T-helper 2 cell treated with Interferon-gamma antibody and Interleukin-4, amounts not matched to agents 5 μg/mL and 100 μg/mL, for 36 hours (primary cell): Measurements from ENCODE around the gene NMNAT1.
"Not testable (repeated sequence)": the region's sequence is repeated elsewhere in the genome, so short reads cannot be mapped to it uniquely, and the experiment has no call there.

ENCODE experiments used
- DNase-seq: peaks from one replicate; pipeline ENCODE4 v3.0.0; 2021; ENCODE audit warnings: low spot score
- H3K27ac Mint-ChIP-seq: one replicate; pipeline ENCODE4 v1.8.0; 2021; ENCODE audit warnings: mild to moderate bottlenecking, mixed read lengths
- H3K27me3 Mint-ChIP-seq: one replicate; pipeline ENCODE4 v1.8.0; 2021; ENCODE audit warnings: low read depth, mixed read lengths
- H3K36me3 Mint-ChIP-seq: one replicate; pipeline ENCODE4 v1.8.0; 2021; ENCODE audit warnings: low read depth, mixed read lengths
- H3K4me1 Mint-ChIP-seq: one replicate; pipeline ENCODE4 v1.8.0; 2021; ENCODE audit warnings: low read depth, mixed read lengths
- H3K4me3 Mint-ChIP-seq: one replicate; pipeline ENCODE4 v1.8.0; 2022; ENCODE audit warnings: mild to moderate bottlenecking, moderate library complexity, mixed read lengths
- H3K9me3 Mint-ChIP-seq: one replicate; pipeline ENCODE4 v1.8.0; 2021; ENCODE audit warnings: mixed read lengths

The NMNAT1 gene

DNA sequence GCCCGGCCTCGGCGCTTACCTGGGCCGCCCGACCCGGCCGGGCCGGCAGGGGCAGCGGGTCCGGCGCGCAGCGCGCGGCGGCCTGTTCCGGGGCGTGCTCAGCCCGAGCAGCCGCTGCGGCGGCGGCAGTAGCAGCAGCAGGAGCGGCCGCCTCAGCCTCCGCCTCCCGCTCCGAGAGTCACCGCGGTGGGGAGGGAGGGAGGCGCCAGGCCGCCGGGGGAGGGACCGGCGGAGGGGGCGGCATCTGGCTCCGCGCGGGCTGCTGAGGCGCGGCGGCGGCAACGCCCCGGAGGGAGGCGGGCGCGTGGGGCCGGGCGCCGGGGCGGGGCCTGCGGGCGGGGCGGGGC lies 33.2 kb upstream of the NMNAT1 start, which contains the start of gene CTNNBIP1:
CTNNBIP1 (minus strand) TSS at position 194 of the 347 bp plus-strand sequence. CDS start 38,205 bp downstream, outside the sequence.
- Mint-ChIP-seq H3K27ac (peak within 1 kb of the TSS; percentile 96), H3K36me3 (no peaks in the 10 kb centered on the region), H3K4me1 (peaks cover 26% of the 10 kb centered on the region), H3K4me3 (peak within 1 kb of the TSS; percentile 98), H3K9me3 (no peaks in the 10 kb centered on the region), H3K27me3 (no peaks in the 10 kb centered on the region)
- DNase-seq: no peak

- Mint-ChIP-seq H3K36me3 (no peaks in the 10 kb centered on the region), H3K27me3 (no peaks in the 10 kb centered on the region), H3K27ac (peak overlapping the region; percentile 96), H3K9me3 (no peaks in the 10 kb centered on the region), H3K4me1 (peaks cover 26% of the 10 kb centered on the region), H3K4me3 (peak overlapping the region; percentile 92)
- peak; percentile 100 for DNase-seq
Measured at GRCh38 chr1:9910423-9911178, 32.7 kb upstream of the NMNAT1 start.

- Mint-ChIP-seq H3K9me3 (no peaks in the 10 kb centered on the region), H3K27ac (peak overlapping the region; percentile 46), H3K36me3 (no peaks in the 10 kb centered on the region), H3K4me3 (peak overlapping the region; percentile 44), H3K4me1 (peaks cover 25% of the 10 kb centered on the region), H3K27me3 (no peaks in the 10 kb centered on the region)
- DNase-seq: no peak
Measured at GRCh38 chr1:9912264-9912936, 30.9 kb upstream of the NMNAT1 start.

DNA sequence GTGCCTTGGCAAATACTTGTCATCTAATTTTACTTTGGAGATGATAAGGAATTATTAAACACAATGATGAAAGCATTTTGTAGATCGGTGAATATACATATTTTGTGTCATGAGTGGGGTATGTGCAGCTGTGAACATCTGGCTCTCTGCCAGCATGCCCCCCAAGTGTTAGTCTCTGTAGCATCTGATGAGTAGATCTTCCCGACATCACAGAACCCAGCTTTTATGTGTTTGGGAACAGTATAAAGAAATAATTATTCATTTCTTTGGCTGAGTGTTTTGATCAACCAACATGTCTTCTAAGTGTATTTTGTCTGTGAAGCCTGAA lies 28.7 kb upstream of the NMNAT1 start:
- no peak for DNase-seq
- no peaks in the 10 kb centered on the region for H3K9me3 Mint-ChIP-seq
- no peaks in the 10 kb centered on the region for H3K27me3 Mint-ChIP-seq
- H3K4me1 Mint-ChIP-seq: peaks cover 10% of the 10 kb centered on the region
- H3K4me3 Mint-ChIP-seq: no peak overlapping the region
- H3K36me3 Mint-ChIP-seq: no peaks in the 10 kb centered on the region
- no peak overlapping the region for H3K27ac Mint-ChIP-seq

DNA sequence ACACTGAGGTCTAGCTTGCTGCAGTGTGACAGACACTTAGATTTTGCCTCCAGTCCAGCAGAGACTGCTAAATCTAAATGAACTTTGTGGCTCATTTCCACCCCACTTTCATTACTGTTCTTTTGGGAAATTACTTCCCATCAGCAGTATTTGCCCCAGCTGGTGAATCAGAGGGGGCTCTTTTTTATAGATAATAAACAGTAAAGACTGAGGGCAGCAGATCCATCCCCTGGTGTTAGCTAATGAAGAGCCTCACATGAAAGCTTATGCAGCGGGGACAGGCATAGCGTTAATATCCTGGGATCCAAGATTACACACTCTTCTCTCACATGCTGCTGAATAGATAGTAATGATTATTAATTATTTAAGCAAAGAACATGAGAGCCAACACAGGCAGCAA lies 26.8 kb upstream of the NMNAT1 start:
- Mint-ChIP-seq H3K4me1 (peaks cover 4% of the 10 kb centered on the region), H3K27me3 (no peaks in the 10 kb centered on the region), H3K9me3 (no peaks in the 10 kb centered on the region), H3K4me3 (no peak overlapping the region), H3K27ac (no peak overlapping the region), H3K36me3 (no peaks in the 10 kb centered on the region)
- DNase-seq: no peak

- H3K27me3 Mint-ChIP-seq, H3K4me3 Mint-ChIP-seq, H3K4me1 Mint-ChIP-seq, DNase-seq, H3K36me3 Mint-ChIP-seq, H3K27ac Mint-ChIP-seq, H3K9me3 Mint-ChIP-seq: not testable (repeated sequence)
Measured at GRCh38 chr1:9917495-9917894, 25.8 kb upstream of the NMNAT1 start.

DNA sequence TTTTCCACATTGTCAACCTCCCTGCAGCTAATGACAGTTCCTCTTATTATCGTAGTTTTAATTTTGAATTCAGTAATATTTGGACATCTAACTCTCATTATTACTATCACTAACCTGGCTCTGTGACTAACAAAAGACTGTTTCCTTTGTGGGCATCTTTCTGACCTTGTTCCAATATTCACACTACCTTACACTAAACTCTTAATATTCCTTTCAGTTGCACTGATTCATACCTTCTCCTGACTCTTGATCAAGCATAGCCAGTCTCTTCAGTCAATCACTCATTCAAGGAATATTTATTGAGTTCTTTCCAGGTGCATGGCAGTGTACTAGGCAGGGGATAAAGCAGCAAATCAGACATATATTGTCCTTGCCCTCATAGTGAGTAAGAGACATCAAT lies 25.4 kb upstream of the NMNAT1 start:
- Mint-ChIP-seq H3K4me3 (no peak overlapping the region), H3K4me1 (no peaks in the 10 kb centered on the region), H3K36me3 (no peaks in the 10 kb centered on the region), H3K27ac (no peak overlapping the region), H3K27me3 (no peaks in the 10 kb centered on the region), H3K9me3 (no peaks in the 10 kb centered on the region)
- no peak for DNase-seq

DNA sequence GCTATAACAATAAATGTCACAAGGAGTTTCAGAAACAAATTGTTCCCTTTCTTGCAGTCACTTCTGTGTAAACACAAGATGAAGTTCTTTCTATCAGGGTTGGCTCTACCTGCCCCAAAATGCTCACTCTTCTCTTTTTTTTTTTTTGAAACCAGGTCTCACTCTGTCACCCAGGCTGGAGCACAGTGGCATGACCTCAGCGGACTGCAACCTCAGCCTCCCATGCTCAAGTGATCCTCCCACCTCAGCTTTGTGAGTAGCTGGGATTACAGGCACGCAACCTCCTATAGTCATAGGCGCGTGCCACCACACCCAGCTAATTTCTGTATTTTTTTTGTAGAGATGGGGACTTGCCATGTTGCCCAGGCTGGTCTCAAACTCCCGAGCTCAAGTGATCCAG lies 22.7 kb upstream of the NMNAT1 start:
- H3K4me1 Mint-ChIP-seq: no peaks in the 10 kb centered on the region
- H3K27ac Mint-ChIP-seq: no peak overlapping the region
- DNase-seq: no peak
- no peaks in the 10 kb centered on the region for H3K36me3 Mint-ChIP-seq
- no peaks in the 10 kb centered on the region for H3K9me3 Mint-ChIP-seq
- H3K4me3 Mint-ChIP-seq: no peak overlapping the region
- H3K27me3 Mint-ChIP-seq: no peaks in the 10 kb centered on the region

GRCh38 chr1:9922342-9922741 lies 20.9 kb upstream of the NMNAT1 start:
- no peaks in the 10 kb centered on the region for H3K27me3 Mint-ChIP-seq

GRCh38 chr1:9927259-9927658 lies 16.0 kb upstream of the NMNAT1 start:
- Mint-ChIP-seq H3K27me3 (no peaks in the 10 kb centered on the region), H3K36me3 (peaks cover 15% of the 10 kb centered on the region), H3K9me3 (no peaks in the 10 kb centered on the region), H3K4me3 (no peak overlapping the region), H3K4me1 (no peaks in the 10 kb centered on the region), H3K27ac (no peak overlapping the region)
- DNase-seq: no peak

More at GRCh38 chr1:9922342-9922741, 20.9 kb upstream of the NMNAT1 start:
- H3K27ac Mint-ChIP-seq: no peak overlapping the region
- H3K4me1 Mint-ChIP-seq: no peaks in the 10 kb centered on the region
- H3K36me3 Mint-ChIP-seq: peaks cover 1% of the 10 kb centered on the region
- H3K4me3 Mint-ChIP-seq: no peak overlapping the region
- no peak for DNase-seq
- no peaks in the 10 kb centered on the region for H3K9me3 Mint-ChIP-seq

DNA sequence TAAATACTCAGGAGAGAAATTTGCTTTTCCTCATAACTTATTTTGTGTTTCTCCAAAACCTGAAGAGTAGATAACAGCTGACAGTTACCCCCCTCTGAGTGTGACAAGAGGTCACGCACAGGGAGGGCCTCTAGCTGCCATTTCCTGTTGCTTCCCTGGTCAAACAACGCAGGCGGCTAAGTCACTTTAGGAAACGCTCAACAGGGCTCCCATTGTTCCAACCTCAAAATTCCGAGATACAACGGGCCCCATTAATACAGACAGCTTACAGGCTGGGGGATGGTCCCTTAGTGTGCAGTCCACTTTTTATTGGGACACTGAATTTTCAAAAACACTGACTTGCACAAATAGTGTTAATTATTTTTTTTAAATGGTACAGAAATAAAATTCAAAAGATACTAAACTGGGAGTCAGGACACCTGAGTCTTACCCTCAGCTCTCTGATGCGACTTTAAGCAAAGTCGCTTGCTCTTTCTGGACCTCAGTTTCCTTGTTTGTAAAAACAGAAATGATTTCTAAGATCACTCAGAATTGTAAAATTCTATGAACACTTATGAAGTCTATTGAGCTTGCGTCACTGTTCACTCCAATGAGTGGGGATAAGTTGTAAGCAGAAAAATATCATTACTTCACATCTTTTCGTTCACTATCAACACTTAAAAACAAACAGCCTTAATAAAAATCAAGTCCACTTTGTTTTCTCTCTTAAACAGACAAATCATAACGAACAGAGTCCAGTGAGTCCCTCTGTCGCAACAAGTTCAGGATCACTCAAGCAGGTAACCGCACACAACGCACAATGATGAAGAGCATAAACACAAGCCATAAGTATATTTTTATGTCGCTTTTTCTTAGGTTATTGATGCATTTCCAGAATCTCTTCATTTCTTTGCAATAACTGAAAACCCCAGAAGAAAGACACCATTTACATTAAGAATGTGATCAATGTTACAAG lies 13.6 kb upstream of the NMNAT1 start:
- Mint-ChIP-seq H3K27ac (no peak overlapping the region), H3K4me3 (no peak overlapping the region), H3K9me3 (no peaks in the 10 kb centered on the region), H3K36me3 (peaks cover 25% of the 10 kb centered on the region), H3K4me1 (no peaks in the 10 kb centered on the region), H3K27me3 (no peaks in the 10 kb centered on the region)
- DNase-seq: no peak

DNA sequence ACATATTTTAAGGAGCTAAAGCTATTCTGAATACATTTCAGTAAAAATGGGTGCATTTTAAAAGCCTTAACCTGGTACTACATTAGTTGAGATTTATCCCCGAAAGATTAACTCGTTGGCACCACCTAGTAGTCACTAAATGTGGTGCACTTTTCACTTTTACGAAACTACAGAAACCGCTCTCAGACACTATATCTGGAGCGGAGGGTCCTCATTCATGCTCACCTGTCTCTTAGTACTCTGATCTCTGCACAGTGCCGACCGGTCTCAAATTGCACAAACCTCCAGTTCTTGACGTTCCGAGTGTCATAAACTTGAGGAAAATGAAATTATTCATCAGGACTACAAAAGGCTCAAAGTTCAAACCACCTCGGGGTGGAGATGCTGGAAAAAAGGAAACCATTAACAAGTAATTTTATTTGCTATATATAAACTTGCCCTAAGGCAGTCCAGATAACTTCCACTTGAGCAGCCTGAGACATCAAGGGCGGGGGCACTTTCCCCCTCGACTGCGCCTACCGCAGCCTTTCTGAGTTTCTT lies 806 bp upstream of the NMNAT1 start:
- H3K27me3 Mint-ChIP-seq: no peaks in the 10 kb centered on the region
- peak overlapping the region; percentile 96 for H3K27ac Mint-ChIP-seq
- H3K4me3 Mint-ChIP-seq: peak overlapping the region; percentile 99
- H3K9me3 Mint-ChIP-seq: no peaks in the 10 kb centered on the region
- peaks cover 11% of the 10 kb centered on the region for H3K4me1 Mint-ChIP-seq
- H3K36me3 Mint-ChIP-seq: peaks cover 8% of the 10 kb centered on the region
- peak; percentile 18 for DNase-seq

- Mint-ChIP-seq H3K4me1 (peaks cover 16% of the 10 kb centered on the region), H3K9me3 (no peaks in the 10 kb centered on the region), H3K36me3 (peaks cover 2% of the 10 kb centered on the region), H3K27me3 (no peaks in the 10 kb centered on the region), H3K4me3 (no peak overlapping the region), H3K27ac (no peak overlapping the region)
- no peak for DNase-seq
Measured at GRCh38 chr1:9946315-9946714, 3.0 kb downstream of the NMNAT1 start.

GRCh38 chr1:9957726-9958125 lies 14.5 kb downstream of the NMNAT1 start:
- no peaks in the 10 kb centered on the region for H3K27me3 Mint-ChIP-seq
- H3K4me1 Mint-ChIP-seq: no peaks in the 10 kb centered on the region
- no peak overlapping the region for H3K4me3 Mint-ChIP-seq
- no peaks in the 10 kb centered on the region for H3K9me3 Mint-ChIP-seq
- no peaks in the 10 kb centered on the region for H3K36me3 Mint-ChIP-seq
- no peak overlapping the region for H3K27ac Mint-ChIP-seq
- DNase-seq: no peak
